HCEC 1CT (cell line): ENCODE data around the gene VAMP3.

Experiments used
- DNase-seq: peaks from one replicate; pipeline ENCODE4 v3.0.0-alpha.2; 2017

The VAMP3 gene

DNA sequence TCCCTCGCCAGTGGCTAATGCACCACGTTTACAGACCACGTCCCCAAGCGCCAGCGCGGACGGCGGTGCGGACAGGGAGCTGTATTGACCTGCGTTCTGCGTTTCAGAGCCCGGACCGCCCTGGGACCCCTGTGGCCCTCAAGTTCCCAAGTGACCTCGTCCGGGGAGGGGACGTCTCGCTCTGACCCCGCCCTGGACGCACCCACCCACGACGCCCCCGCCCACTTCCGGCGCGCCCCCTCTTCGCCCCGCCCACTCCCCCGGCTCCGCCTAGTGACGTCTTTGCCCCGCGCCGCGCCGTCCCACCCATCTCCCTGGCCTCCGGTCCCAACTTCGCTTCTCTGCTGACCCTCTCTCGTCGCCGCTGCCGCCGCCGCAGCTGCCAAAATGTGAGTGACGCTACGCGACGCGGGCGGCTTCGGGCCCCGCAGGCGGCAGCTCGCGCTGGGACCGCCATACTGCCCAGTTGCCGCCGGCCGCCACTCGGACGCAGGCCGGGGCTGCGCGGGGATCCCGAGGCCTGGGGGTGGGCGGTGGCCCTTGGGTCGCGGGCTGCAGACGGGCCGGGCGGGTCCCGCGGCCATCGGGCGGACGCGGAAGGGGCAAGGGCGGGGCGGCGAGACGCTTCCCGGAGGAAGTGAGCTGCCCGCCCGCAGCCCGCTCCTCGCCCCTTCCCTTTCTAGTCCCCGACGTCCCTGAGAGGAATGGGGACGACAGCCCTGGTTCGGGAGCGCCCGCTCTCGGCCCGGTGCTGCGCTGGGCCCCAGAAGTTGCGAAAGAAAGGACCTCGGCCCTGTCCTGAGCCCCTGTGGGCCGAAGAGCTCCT lies at the start of gene VAMP3:
Gene VAMP3 (plus strand): TSS at position 300 of the 826 bp plus-strand sequence. CDS start 88 bp downstream, at position 388.
- DNase-seq: peak; percentile 74

DNA sequence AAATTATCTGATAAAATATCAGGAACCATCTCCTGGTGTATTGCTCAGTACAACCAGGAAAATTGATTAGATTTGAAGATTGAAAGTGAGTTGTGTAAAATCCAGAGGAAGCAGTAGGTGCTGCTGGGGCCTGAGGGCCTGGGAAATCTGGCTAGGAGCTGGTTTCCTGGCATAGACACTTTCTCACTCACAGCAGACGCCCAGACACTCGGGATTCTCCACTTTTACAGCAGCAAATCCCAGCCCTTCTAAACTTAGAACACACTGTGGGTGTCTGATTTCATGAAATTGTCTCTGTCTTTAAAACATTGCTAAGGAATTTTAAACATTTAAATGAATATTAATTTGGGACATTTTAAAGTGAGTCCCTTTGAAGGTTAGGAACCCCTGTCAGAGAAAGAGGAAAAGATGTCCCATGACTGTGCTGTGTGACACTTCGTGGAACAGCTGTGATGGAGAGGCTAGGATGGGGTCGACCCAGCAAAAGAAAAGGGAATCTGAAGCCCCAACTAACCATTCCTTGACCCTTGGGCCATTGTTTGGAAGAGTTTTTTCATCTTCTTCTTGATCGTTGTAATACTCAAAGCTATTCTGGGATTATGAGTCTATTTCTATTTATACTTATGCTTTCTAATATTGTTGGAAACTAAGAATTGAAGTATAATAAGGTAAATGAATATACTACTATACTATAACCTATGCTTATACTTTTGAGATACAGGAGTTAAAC lies 49.0 kb upstream of the VAMP3 start:
- DNase-seq: no peak

DNA sequence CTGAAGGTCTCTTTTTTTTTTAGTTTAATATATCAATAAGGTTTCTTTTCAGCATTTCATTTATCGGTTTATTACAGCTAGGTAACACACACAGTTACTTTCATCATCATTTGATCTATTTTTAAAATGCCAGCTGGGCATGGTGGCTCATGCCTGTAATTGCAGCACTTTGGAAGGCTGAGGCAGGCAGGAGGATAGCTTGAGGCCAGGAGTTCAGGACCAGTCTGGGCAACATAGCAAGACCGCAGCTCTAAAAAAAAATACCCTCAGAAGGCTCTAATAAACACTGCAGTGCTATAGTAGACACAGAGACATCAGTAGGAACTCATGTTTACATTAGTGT lies 48.5 kb upstream of the VAMP3 start:
- DNase-seq: no peak

DNA sequence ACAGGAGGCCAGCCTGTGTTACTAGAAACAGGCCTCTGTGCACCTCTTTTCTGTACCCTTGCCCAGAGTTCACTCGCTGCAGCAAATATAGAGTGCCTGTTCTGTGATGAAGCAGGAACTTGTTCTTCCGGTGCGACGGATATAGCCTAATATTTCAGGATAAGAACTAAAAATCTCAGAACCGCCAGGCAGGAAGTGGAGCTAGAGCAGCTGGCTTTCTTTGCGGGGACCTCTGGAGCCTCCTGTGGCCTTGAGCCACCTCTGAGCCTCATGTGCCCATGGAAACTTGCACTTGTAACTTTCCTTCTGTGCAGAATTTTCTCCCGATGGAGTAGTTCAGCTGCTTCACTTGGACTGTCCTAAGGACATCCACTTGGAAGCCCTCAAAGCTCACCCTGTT lies 44.5 kb upstream of the VAMP3 start:
- no peak for DNase-seq

DNA sequence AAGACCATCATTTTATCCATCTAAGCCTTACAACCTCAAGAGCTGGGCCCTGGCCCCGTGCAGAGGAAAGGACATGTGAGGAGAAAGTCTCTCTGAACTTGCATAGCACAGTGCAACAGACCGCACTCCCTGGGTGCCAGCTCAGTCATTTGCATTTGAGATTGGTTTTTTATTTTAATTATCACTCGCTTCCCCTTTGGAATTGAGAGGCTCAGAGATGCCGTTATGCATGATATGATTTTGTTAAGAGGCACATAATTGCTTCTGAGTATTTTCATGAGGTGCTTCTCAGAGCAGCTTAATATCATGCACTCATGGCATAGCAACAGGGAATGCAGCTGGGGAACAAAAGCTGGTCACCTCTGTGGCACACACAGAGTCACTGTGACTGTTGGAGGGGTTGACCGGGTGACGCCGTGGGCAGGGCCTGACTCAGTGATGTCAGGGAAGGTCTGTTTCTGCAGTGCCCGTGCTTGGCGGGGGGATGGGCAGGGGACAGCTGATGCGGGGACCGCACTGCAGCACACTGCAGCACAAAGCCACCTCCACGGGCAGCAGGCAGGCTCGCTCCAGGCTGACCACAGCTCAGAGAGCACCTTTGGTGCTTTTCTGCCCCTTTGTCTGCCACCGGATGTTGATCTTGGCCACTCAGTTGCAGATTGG lies 43.2 kb upstream of the VAMP3 start:
- DNase-seq: no peak

DNA sequence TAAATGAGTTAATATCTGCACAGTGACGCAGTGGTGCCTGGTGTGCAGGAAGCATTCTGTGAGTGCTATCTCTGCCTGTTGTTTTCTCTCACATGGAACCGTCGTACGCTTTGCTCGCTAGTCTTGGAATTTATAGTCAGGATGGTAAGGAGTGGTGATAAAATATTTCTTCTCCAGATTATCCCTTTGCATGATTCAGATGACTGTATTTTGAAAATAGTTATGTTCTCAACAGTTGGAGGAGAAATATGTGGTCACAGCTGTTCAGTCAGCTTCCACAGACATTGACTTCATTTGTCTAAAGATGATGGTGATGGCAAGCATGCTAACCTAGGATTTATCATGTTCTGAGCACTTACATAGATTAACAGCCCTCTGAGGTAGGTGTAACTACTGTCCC lies 41.3 kb upstream of the VAMP3 start:
- no peak for DNase-seq

GRCh38 chr1:7732331-7732730 lies 38.8 kb upstream of the VAMP3 start:
- no peak for DNase-seq

GRCh38 chr1:7733276-7733675 lies 37.8 kb upstream of the VAMP3 start:
- DNase-seq: no peak

DNA sequence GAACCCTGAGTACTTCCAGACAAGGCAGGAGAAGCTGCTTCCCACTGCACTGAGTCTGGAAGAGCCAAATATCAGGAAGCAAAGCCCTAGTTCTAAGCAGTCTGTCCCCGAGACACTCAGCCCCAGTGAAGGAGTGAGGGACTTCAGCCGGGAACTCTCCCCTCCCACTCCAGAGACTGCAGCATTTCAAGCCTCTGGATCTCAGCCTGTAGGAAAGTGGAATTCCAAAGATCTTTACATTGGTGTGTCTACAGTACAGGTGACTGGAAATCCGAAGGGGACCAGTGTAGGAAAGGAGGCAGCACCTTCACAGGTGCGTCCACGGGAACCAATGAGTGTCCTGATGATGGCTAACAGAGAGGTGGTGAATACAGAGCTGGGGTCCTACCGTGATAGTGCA lies 33.1 kb upstream of the VAMP3 start:
- DNase-seq: no peak

GRCh38 chr1:7743346-7743745 lies 27.8 kb upstream of the VAMP3 start:
- DNase-seq: no peak

DNA sequence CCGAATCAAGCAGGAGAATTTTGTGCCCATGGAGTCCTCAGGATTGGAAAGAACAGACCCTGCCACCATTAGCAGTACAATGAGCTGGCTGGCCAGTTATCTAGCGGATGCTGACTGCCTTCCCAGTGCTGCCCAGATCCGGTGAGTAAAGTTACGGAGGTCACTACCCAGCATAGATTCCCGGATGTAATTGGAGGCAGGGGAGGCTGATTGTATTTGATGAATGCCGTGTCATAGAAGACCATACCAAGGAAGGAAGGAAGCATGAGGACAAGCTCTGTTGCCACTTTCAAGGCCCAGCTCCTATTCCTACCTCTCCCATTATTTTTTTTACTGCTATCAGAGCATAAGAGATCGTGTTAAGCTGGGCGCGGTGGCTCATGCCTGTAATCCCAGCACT lies 26.2 kb upstream of the VAMP3 start:
- DNase-seq: no peak

- DNase-seq: no peak
Observed at GRCh38 chr1:7745783-7746182, 25.3 kb upstream of the VAMP3 start.

GRCh38 chr1:7747605-7748004 lies 23.5 kb upstream of the VAMP3 start:
- no peak for DNase-seq

GRCh38 chr1:7749126-7749525 lies 22.0 kb upstream of the VAMP3 start:
- no peak for DNase-seq

GRCh38 chr1:7751174-7751573 lies 19.9 kb upstream of the VAMP3 start:
- no peak for DNase-seq

DNA sequence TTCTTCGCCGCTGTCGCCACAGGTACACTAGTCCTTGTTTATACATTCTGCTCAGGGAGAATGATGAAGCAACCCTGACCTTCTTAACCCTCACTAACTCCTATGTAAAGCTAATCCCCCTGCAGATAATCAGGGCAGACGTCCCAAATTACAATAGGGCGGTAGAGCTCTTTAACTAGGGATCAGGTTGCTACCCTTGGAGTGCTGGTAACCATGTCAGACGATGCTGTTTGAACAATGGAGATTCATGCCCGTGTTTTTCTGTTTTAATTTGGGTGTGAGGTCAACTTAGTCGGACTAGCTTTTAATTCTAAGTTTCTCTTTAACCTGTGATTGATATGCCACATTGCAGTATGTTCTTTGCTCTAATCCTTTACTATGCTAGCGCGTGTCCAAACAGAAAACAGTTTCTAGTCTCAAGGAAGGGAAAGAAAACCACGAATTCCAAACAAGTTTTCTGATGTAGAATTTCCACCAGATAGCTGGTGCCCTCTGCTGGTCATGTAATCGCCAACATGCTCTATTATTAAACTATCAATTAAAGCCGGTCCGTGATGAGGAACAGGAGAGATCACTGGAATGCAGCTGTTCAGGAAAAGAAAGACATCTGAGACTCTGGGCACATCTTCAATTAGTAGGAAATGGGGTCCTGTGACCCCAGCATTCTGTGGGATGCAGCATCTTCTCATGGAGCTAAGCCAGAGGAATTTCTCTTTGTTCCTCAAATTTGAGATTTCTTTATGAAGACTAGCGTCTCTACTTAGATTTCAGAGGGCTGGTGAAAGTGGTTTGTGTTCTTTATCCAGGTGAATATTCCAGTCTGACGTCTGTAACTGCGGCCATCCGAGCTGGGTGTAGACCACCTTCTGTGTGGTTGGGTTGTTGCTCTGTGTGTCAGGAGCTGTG lies 18.3 kb upstream of the VAMP3 start:
- DNase-seq: peak; percentile 64

DNA sequence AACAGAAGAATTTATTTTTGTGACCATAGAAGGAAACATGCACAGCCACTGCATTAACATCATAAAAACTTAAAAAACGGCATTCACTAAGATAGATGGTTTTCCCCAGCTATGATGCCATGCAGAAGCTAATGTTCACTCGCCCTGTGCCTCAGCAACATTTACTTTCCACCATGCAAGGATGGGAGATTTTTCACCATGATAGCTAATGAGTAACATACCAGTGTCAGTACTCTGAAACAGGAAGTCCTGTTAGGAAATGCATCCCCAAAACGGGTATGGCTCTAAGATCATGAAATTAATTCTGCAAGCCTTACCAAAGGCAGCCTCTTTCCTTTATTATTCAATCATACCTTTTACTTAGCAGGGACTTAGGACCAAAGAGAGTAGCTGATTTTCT lies 17.5 kb upstream of the VAMP3 start:
- DNase-seq: no peak

- no peak for DNase-seq
Observed at GRCh38 chr1:7754234-7754633, 16.9 kb upstream of the VAMP3 start.

GRCh38 chr1:7755448-7755847 lies 15.6 kb upstream of the VAMP3 start:
- peak; percentile 20 for DNase-seq

DNA sequence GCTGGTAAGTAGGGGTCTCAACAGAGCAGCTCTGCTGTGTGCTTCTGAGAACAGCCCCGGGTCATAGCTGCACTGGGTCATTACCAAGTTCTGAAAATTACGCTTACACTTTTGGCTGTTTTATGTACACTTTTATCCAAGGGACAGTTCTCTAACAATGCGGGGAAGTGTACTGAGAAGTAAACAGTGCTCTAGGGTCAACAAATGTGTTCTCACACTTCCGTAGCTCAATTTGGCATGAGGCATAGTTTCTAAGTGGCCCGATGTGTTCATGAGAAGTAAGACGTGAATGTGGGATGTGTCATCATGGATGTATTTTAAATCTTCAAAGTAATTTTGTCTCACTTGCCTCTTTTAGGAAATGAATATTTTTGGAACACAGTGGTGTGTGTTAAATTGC lies 10.9 kb upstream of the VAMP3 start:
- peak; percentile 62 for DNase-seq

- DNase-seq: no peak
Observed at GRCh38 chr1:7761103-7761502, 10.0 kb upstream of the VAMP3 start.

GRCh38 chr1:7767176-7767575 lies 3.9 kb upstream of the VAMP3 start:
- no peak for DNase-seq

- no peak for DNase-seq
Observed at GRCh38 chr1:7768583-7768982, 2.5 kb upstream of the VAMP3 start.
